ENCODE measurements around the gene MTMR11.
A peak's percentile ranks its signal among the peaks of the same experiment; 100 is the strongest.

DNA sequence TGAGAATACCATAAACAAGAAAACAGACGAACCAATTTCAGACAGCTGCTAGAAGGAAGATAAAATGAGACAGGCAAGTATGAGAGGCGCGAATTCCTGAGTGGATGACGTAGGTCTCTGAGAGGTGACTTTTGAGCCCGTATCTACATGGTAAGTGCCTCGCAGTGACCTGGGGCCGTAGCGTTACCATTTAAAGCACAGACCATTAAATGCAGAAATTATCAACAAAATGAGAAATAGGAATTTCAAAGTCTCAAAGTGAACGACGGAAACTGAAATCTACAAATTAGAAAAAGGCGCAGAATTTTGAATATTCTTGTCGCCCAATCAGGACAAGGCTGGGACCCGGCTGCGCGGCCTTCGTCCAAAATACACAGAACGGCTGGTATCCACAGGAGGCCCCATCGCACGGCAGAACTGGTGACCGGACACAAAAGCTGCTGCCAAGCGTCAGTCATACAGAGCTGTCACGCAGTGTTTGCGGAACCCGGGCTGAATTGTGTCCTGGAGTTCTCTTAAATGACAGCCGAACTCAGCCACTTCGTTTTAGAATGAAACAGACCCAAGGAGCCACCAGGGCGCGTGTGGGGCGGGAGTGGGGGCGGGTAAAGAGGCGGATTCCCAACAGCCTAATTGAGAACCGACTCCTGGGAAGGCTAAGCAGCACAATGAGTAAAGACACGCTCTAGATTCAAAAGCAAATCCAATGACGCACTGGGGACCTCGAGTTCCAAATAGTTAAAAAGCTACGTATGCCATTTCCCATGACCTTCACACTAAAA lies 51.1 kb downstream of the MTMR11 start:
- peak; percentile 39; the same call in 1 of the 2 replicates for TF ChIP-seq POLR2AphosphoS5 (IDR thresholded peaks at IDR 0.05; ENCODE audit: borderline replicate concordance, low read depth, low read length)
- TF ChIP-seq EZH2 (IDR thresholded peaks at IDR 0.05): no peak
- TF ChIP-seq FOXP2 (optimal IDR thresholded peaks at IDR 0.05; ENCODE audit: control extremely low read depth, extremely low read length, insufficient read depth): no peak

Measured in SK-N-MC (cell line).